ENCODE results near the gene RNF13. TPM values are rescaled to one million over a fixed set of nuclear protein-coding genes. Genes with fewer than 3 reads are reported as not detected.
"Not testable (repeated sequence)": the region's sequence is repeated elsewhere in the genome, so short reads cannot be mapped to it uniquely, and the experiment has no call there.

Gene RNF13
- total RNA-seq, 1 experiment from 2014 or later, result 161 TPM

GRCh38 chr3:149917124-149917667 is 104.2 kb downstream of the RNF13 start:
- peaks cover 22% of the 10 kb centered on the region; the same call in 1 of the 2 replicates for H3K36me3 ChIP-seq (ENCODE audit: insufficient read depth, low read length)

GRCh38 chr3:149919509-149919908 is 106.5 kb downstream of the RNF13 start:
- H4K20me1 ChIP-seq (ENCODE audit: insufficient read depth, low read depth, low read length), result no peaks in the 10 kb centered on the region
- H3K4me1 ChIP-seq (ENCODE audit: low read length), result peaks cover 11% of the 10 kb centered on the region
- H3K27ac ChIP-seq (ENCODE audit: low read length), result no peak overlapping the region
- no peaks in the 10 kb centered on the region for H3K27me3 ChIP-seq (ENCODE audit: low read length)
- H3K36me3 ChIP-seq (ENCODE audit: insufficient read depth, low read length), result peaks cover 13% of the 10 kb centered on the region; the same call in 1 of the 2 replicates
- no peak overlapping the region for H3K9ac ChIP-seq (ENCODE audit: low read length)
- H3K4me3 ChIP-seq (ENCODE audit: low read length), result no peak overlapping the region
- no peak for DNase-seq
- H3K9me3 ChIP-seq (ENCODE audit: low read length), result no peaks in the 10 kb centered on the region
- H3K79me2 ChIP-seq (ENCODE audit: low read length), result peaks cover 34% of the 10 kb centered on the region
- H3K9me2 ChIP-seq (replicated peaks; ENCODE audit: insufficient read depth, low read length), result no peaks in the 10 kb centered on the region
- no peak overlapping the region for H2AFZ ChIP-seq (ENCODE audit: low read length)
- H3K4me2 ChIP-seq (ENCODE audit: low read depth, low read length, poor library complexity, severe bottlenecking), result no peak overlapping the region

More at GRCh38 chr3:149917124-149917667, 104.2 kb downstream of the RNF13 start:
- H3K27me3 ChIP-seq (ENCODE audit: low read length), result no peaks in the 10 kb centered on the region
- no peaks in the 10 kb centered on the region for H4K20me1 ChIP-seq (ENCODE audit: insufficient read depth, low read depth, low read length)
- no peak overlapping the region for H3K9ac ChIP-seq (ENCODE audit: low read length)
- peaks cover 25% of the 10 kb centered on the region for H3K79me2 ChIP-seq (ENCODE audit: low read length)
- H3K4me2 ChIP-seq (ENCODE audit: low read depth, low read length, poor library complexity, severe bottlenecking), result peak overlapping the region; percentile 23
- no peak overlapping the region for H3K4me3 ChIP-seq (ENCODE audit: low read length)
- H2AFZ ChIP-seq (ENCODE audit: low read length), result no peak overlapping the region
- DNase-seq, result peak; percentile 54
- H3K9me2 ChIP-seq (replicated peaks; ENCODE audit: insufficient read depth, low read length), result no peaks in the 10 kb centered on the region
- no peaks in the 10 kb centered on the region for H3K9me3 ChIP-seq (ENCODE audit: low read length)
- H3K4me1 ChIP-seq (ENCODE audit: low read length), result peaks cover 11% of the 10 kb centered on the region
- peak overlapping the region; percentile 65 for H3K27ac ChIP-seq (ENCODE audit: low read length)

GRCh38 chr3:149920119-149920518 is 107.1 kb downstream of the RNF13 start:
- no peaks in the 10 kb centered on the region for H4K20me1 ChIP-seq (ENCODE audit: insufficient read depth, low read depth, low read length)
- H3K9me3 ChIP-seq (ENCODE audit: low read length), result no peaks in the 10 kb centered on the region
- H3K79me2 ChIP-seq (ENCODE audit: low read length), result peaks cover 34% of the 10 kb centered on the region

GRCh38 chr3:149933008-149933407 is 120.0 kb downstream of the RNF13 start:
- Histone ChIP-seq H3K9ac (ENCODE audit: low read length) (no peak overlapping the region), H2AFZ (ENCODE audit: low read length) (no peak overlapping the region), H3K4me2 (ENCODE audit: low read depth, low read length, poor library complexity, severe bottlenecking) (no peak overlapping the region), H3K4me1 (ENCODE audit: low read length) (peaks cover 5% of the 10 kb centered on the region), H3K27ac (ENCODE audit: low read length) (no peak overlapping the region), H3K9me3 (ENCODE audit: low read length) (no peaks in the 10 kb centered on the region), H3K27me3 (ENCODE audit: low read length) (no peaks in the 10 kb centered on the region), H3K9me2 (replicated peaks; ENCODE audit: insufficient read depth, low read length) (no peaks in the 10 kb centered on the region), H3K4me3 (ENCODE audit: low read length) (no peak overlapping the region), H3K79me2 (ENCODE audit: low read length) (peaks cover 69% of the 10 kb centered on the region), H4K20me1 (ENCODE audit: insufficient read depth, low read depth, low read length) (no peaks in the 10 kb centered on the region), H3K36me3 (ENCODE audit: insufficient read depth, low read length) (peaks cover 6% of the 10 kb centered on the region; the same call in 1 of the 2 replicates)
- no peak for DNase-seq

More at GRCh38 chr3:149920119-149920518, 107.1 kb downstream of the RNF13 start:
- H3K36me3 ChIP-seq (ENCODE audit: insufficient read depth, low read length), result peaks cover 15% of the 10 kb centered on the region; the same call in 1 of the 2 replicates
- no peaks in the 10 kb centered on the region for H3K9me2 ChIP-seq (replicated peaks; ENCODE audit: insufficient read depth, low read length)
- no peak for DNase-seq
- H3K4me3 ChIP-seq (ENCODE audit: low read length), result no peak overlapping the region
- no peak overlapping the region for H3K9ac ChIP-seq (ENCODE audit: low read length)
- H3K27ac ChIP-seq (ENCODE audit: low read length), result no peak overlapping the region
- no peak overlapping the region for H3K4me2 ChIP-seq (ENCODE audit: low read depth, low read length, poor library complexity, severe bottlenecking)
- no peak overlapping the region for H2AFZ ChIP-seq (ENCODE audit: low read length)
- peaks cover 11% of the 10 kb centered on the region for H3K4me1 ChIP-seq (ENCODE audit: low read length)
- H3K27me3 ChIP-seq (ENCODE audit: low read length), result no peaks in the 10 kb centered on the region

GRCh38 chr3:149933858-149934257 is 120.8 kb downstream of the RNF13 start:
- Histone ChIP-seq H3K4me3 (ENCODE audit: low read length) (no peak overlapping the region), H3K36me3 (ENCODE audit: insufficient read depth, low read length) (0 out of 2 replicates have a peak, but pooled peaks cover 4% of the 10 kb centered on the region), H3K9me2 (replicated peaks; ENCODE audit: insufficient read depth, low read length) (no peaks in the 10 kb centered on the region), H3K4me2 (ENCODE audit: low read depth, low read length, poor library complexity, severe bottlenecking) (no peak overlapping the region), H2AFZ (ENCODE audit: low read length) (no peak overlapping the region), H3K27me3 (ENCODE audit: low read length) (no peaks in the 10 kb centered on the region), H3K79me2 (ENCODE audit: low read length) (peaks cover 61% of the 10 kb centered on the region), H3K9me3 (ENCODE audit: low read length) (no peaks in the 10 kb centered on the region), H3K9ac (ENCODE audit: low read length) (no peak overlapping the region), H3K27ac (ENCODE audit: low read length) (no peak overlapping the region), H3K4me1 (ENCODE audit: low read length) (peaks cover 5% of the 10 kb centered on the region), H4K20me1 (ENCODE audit: insufficient read depth, low read depth, low read length) (no peaks in the 10 kb centered on the region)
- no peak for DNase-seq

- H3K27me3 ChIP-seq (ENCODE audit: low read length), result no peaks in the 10 kb centered on the region
- no peak overlapping the region for H3K4me2 ChIP-seq (ENCODE audit: low read depth, low read length, poor library complexity, severe bottlenecking)
- no peak overlapping the region for H3K4me3 ChIP-seq (ENCODE audit: low read length)
- no peaks in the 10 kb centered on the region for H3K9me2 ChIP-seq (replicated peaks; ENCODE audit: insufficient read depth, low read length)
- H3K79me2 ChIP-seq (ENCODE audit: low read length), result peaks cover 58% of the 10 kb centered on the region
- no peak overlapping the region for H3K9ac ChIP-seq (ENCODE audit: low read length)
- H2AFZ ChIP-seq (ENCODE audit: low read length), result no peak overlapping the region
- H3K27ac ChIP-seq (ENCODE audit: low read length), result no peak overlapping the region
- H3K9me3 ChIP-seq (ENCODE audit: low read length), result no peaks in the 10 kb centered on the region
- H4K20me1 ChIP-seq (ENCODE audit: insufficient read depth, low read depth, low read length), result no peaks in the 10 kb centered on the region
- peaks cover 5% of the 10 kb centered on the region for H3K4me1 ChIP-seq (ENCODE audit: low read length)
- H3K36me3 ChIP-seq (ENCODE audit: insufficient read depth, low read length), result no peaks in the 10 kb centered on the region
- DNase-seq, result no peak
Measured at GRCh38 chr3:149934524-149934923, 121.5 kb downstream of the RNF13 start.

- Histone ChIP-seq H3K36me3 (ENCODE audit: insufficient read depth, low read length) (peaks cover 7% of the 10 kb centered on the region), H3K9me3 (ENCODE audit: low read length) (no peaks in the 10 kb centered on the region), H3K79me2 (ENCODE audit: low read length) (peaks cover 47% of the 10 kb centered on the region), H3K4me1 (ENCODE audit: low read length) (peaks cover 5% of the 10 kb centered on the region), H3K9me2 (replicated peaks; ENCODE audit: insufficient read depth, low read length) (no peaks in the 10 kb centered on the region), H3K9ac (ENCODE audit: low read length) (peak overlapping the region; percentile 31; the same call in 1 of the 2 replicates), H3K27me3 (ENCODE audit: low read length) (no peaks in the 10 kb centered on the region), H4K20me1 (ENCODE audit: insufficient read depth, low read depth, low read length) (no peaks in the 10 kb centered on the region), H3K27ac (ENCODE audit: low read length) (no peak overlapping the region), H2AFZ (ENCODE audit: low read length) (no peak overlapping the region), H3K4me3 (ENCODE audit: low read length) (peak overlapping the region; percentile 6; the same call in 1 of the 2 replicates), H3K4me2 (ENCODE audit: low read depth, low read length, poor library complexity, severe bottlenecking) (peak overlapping the region; percentile 37)
- peak; percentile 88 for DNase-seq
Measured at GRCh38 chr3:149936812-149937230, 123.8 kb downstream of the RNF13 start.

- H4K20me1 ChIP-seq (ENCODE audit: insufficient read depth, low read depth, low read length); H3K4me1 ChIP-seq (ENCODE audit: low read length): not testable (repeated sequence)
Measured at GRCh38 chr3:149938392-149939055, 125.5 kb downstream of the RNF13 start.

More at GRCh38 chr3:149938392-149939055, 125.5 kb downstream of the RNF13 start:
- H2AFZ ChIP-seq (ENCODE audit: low read length); H3K9me3 ChIP-seq (ENCODE audit: low read length); H3K9ac ChIP-seq (ENCODE audit: low read length); H3K27ac ChIP-seq (ENCODE audit: low read length); H3K27me3 ChIP-seq (ENCODE audit: low read length); DNase-seq; H3K4me3 ChIP-seq (ENCODE audit: low read length); H3K9me2 ChIP-seq (replicated peaks; ENCODE audit: insufficient read depth, low read length); H3K4me2 ChIP-seq (ENCODE audit: low read depth, low read length, poor library complexity, severe bottlenecking): not testable (repeated sequence)
- Histone ChIP-seq H3K36me3 (ENCODE audit: insufficient read depth, low read length) (peaks cover 24% of the 10 kb centered on the region), H3K79me2 (ENCODE audit: low read length) (peaks cover 53% of the 10 kb centered on the region)
